Peyer's patch (tissue), 4 donors: ENCODE measurements around the gene WWOX.

Experiments
- CTCF ChIP-seq, 6 experiments: fragments of 450-650 bp in 4 of 6; fragments of 200-600 bp in 2 of 6; sonication (generic) in 1 of 6; IDR thresholded peaks; one replicate each; pipeline ENCODE4 v1.5.1; 2017 to 2019; ENCODE audit warnings: antibody characterized with exemption in 6 of 6, mild to moderate bottlenecking in 3 of 6, moderate library complexity in 1 of 6
- POLR2A ChIP-seq, 2 donors: fragments of 450-650 bp; IDR thresholded peaks; one replicate each; pipeline ENCODE4 v1.5.1; 2017; ENCODE audit warnings: antibody characterized with exemption in 2 of 2, mild to moderate bottlenecking in 2 of 2, moderate library complexity in 2 of 2

DNA sequence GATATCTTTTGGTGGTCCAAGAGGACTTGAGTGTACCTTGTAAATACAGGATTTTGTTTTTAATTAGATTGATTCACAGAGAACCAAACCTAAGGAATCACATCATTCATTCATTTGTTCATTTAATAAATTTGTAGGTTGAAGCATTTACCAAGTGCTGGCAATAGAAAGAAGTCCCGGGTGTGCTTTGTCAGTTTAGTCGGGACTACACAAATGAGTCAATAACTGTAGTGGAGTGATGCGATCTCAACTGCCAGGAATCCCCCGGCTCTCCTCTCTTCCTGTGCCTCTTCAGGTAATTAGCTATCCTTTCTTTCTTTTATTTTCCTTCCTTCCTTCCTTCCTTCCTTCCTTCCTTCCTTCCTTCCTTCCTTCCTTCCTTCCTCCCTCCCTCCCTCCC lies 1.4 kb upstream of the WWOX start:
- TF ChIP-seq CTCF (IDR thresholded peaks at IDR 0.05), result no peak
- TF ChIP-seq POLR2A (IDR thresholded peaks at IDR 0.05), result no peak
